ENCODE measurements around the gene SPATS2.

The SPATS2 gene

GRCh38 chr12:49547090-49547690 lies 179.9 kb downstream of the SPATS2 start:
- Histone ChIP-seq H3K9me3 (replicated peaks; ENCODE audit: low read length) (no peaks in the 10 kb centered on the region), H3K4me1 (ENCODE audit: control insufficient read depth, insufficient read depth, low read length) (peaks cover 10% of the 10 kb centered on the region), H3K36me3 (ENCODE audit: insufficient read depth, low read length) (no peaks in the 10 kb centered on the region), H3K4me3 (ENCODE audit: low read length) (no peak overlapping the region), H3K4me2 (ENCODE audit: low read length) (no peak overlapping the region), H3K27me3 (ENCODE audit: control insufficient read depth, insufficient read depth, low read length) (peaks cover 75% of the 10 kb centered on the region), H3K9ac (ENCODE audit: low read depth, low read length) (no peak overlapping the region)

GRCh38 chr12:49548481-49548821 lies 181.2 kb downstream of the SPATS2 start:
- H3K9ac ChIP-seq (ENCODE audit: low read depth, low read length), result no peak overlapping the region

GRCh38 chr12:49548822-49549648 lies 181.8 kb downstream of the SPATS2 start:
- H3K4me2 ChIP-seq (ENCODE audit: low read length), result peak overlapping the region; percentile 69
- peaks cover 71% of the 10 kb centered on the region for H3K27me3 ChIP-seq (ENCODE audit: control insufficient read depth, insufficient read depth, low read length)
- peak overlapping the region; percentile 31 for H3K4me3 ChIP-seq (ENCODE audit: low read length)
- H3K9ac ChIP-seq (ENCODE audit: low read depth, low read length), result no peak overlapping the region
- no peaks in the 10 kb centered on the region for H3K36me3 ChIP-seq (ENCODE audit: insufficient read depth, low read length)
- no peaks in the 10 kb centered on the region for H3K9me3 ChIP-seq (replicated peaks; ENCODE audit: low read length)
- peaks cover 10% of the 10 kb centered on the region for H3K4me1 ChIP-seq (ENCODE audit: control insufficient read depth, insufficient read depth, low read length)

More at GRCh38 chr12:49548481-49548821, 181.2 kb downstream of the SPATS2 start:
- H3K27me3 ChIP-seq (ENCODE audit: control insufficient read depth, insufficient read depth, low read length), result peaks cover 77% of the 10 kb centered on the region
- H3K4me2 ChIP-seq (ENCODE audit: low read length), result peak overlapping the region; percentile 69
- H3K36me3 ChIP-seq (ENCODE audit: insufficient read depth, low read length), result no peaks in the 10 kb centered on the region
- H3K4me1 ChIP-seq (ENCODE audit: control insufficient read depth, insufficient read depth, low read length), result peaks cover 10% of the 10 kb centered on the region
- no peaks in the 10 kb centered on the region for H3K9me3 ChIP-seq (replicated peaks; ENCODE audit: low read length)
- H3K4me3 ChIP-seq (ENCODE audit: low read length), result peak overlapping the region; percentile 31

GRCh38 chr12:49549735-49550692 lies 182.8 kb downstream of the SPATS2 start:
- Histone ChIP-seq H3K27me3 (ENCODE audit: control insufficient read depth, insufficient read depth, low read length) (peaks cover 61% of the 10 kb centered on the region), H3K36me3 (ENCODE audit: insufficient read depth, low read length) (no peaks in the 10 kb centered on the region), H3K4me1 (ENCODE audit: control insufficient read depth, insufficient read depth, low read length) (peaks cover 10% of the 10 kb centered on the region), H3K9ac (ENCODE audit: low read depth, low read length) (no peak overlapping the region), H3K4me2 (ENCODE audit: low read length) (no peak overlapping the region), H3K4me3 (ENCODE audit: low read length) (no peak overlapping the region), H3K9me3 (replicated peaks; ENCODE audit: low read length) (no peaks in the 10 kb centered on the region)

GRCh38 chr12:49550693-49551252 lies 183.5 kb downstream of the SPATS2 start:
- Histone ChIP-seq H3K9me3 (replicated peaks; ENCODE audit: low read length) (no peaks in the 10 kb centered on the region), H3K4me1 (ENCODE audit: control insufficient read depth, insufficient read depth, low read length) (peaks cover 10% of the 10 kb centered on the region), H3K27me3 (ENCODE audit: control insufficient read depth, insufficient read depth, low read length) (peaks cover 56% of the 10 kb centered on the region), H3K36me3 (ENCODE audit: insufficient read depth, low read length) (no peaks in the 10 kb centered on the region), H3K4me2 (ENCODE audit: low read length) (no peak overlapping the region), H3K9ac (ENCODE audit: low read depth, low read length) (no peak overlapping the region), H3K4me3 (ENCODE audit: low read length) (no peak overlapping the region)

GRCh38 chr12:49552014-49552413 lies 184.8 kb downstream of the SPATS2 start:
- Histone ChIP-seq H3K4me3 (ENCODE audit: low read length) (no peak overlapping the region), H3K27me3 (ENCODE audit: control insufficient read depth, insufficient read depth, low read length) (peaks cover 50% of the 10 kb centered on the region), H3K4me1 (ENCODE audit: control insufficient read depth, insufficient read depth, low read length) (peaks cover 10% of the 10 kb centered on the region), H3K4me2 (ENCODE audit: low read length) (no peak overlapping the region), H3K9me3 (replicated peaks; ENCODE audit: low read length) (no peaks in the 10 kb centered on the region), H3K36me3 (ENCODE audit: insufficient read depth, low read length) (no peaks in the 10 kb centered on the region), H3K9ac (ENCODE audit: low read depth, low read length) (no peak overlapping the region)

- Histone ChIP-seq H3K4me2 (ENCODE audit: low read length) (no peak overlapping the region), H3K27me3 (ENCODE audit: control insufficient read depth, insufficient read depth, low read length) (peaks cover 46% of the 10 kb centered on the region), H3K9me3 (replicated peaks; ENCODE audit: low read length) (no peaks in the 10 kb centered on the region), H3K4me3 (ENCODE audit: low read length) (no peak overlapping the region), H3K4me1 (ENCODE audit: control insufficient read depth, insufficient read depth, low read length) (peaks cover 10% of the 10 kb centered on the region), H3K9ac (ENCODE audit: low read depth, low read length) (no peak overlapping the region), H3K36me3 (ENCODE audit: insufficient read depth, low read length) (peaks cover 2% of the 10 kb centered on the region)
These were observed 185.2 kb downstream of the SPATS2 start for GRCh38 chr12:49552425-49552824.

- Histone ChIP-seq H3K9me3 (replicated peaks; ENCODE audit: low read length) (no peaks in the 10 kb centered on the region), H3K27me3 (ENCODE audit: control insufficient read depth, insufficient read depth, low read length) (peaks cover 41% of the 10 kb centered on the region), H3K4me1 (ENCODE audit: control insufficient read depth, insufficient read depth, low read length) (peaks cover 10% of the 10 kb centered on the region), H3K4me2 (ENCODE audit: low read length) (no peak overlapping the region), H3K9ac (ENCODE audit: low read depth, low read length) (no peak overlapping the region), H3K36me3 (ENCODE audit: insufficient read depth, low read length) (peaks cover 6% of the 10 kb centered on the region), H3K4me3 (ENCODE audit: low read length) (no peak overlapping the region)
These were observed 185.6 kb downstream of the SPATS2 start for GRCh38 chr12:49552899-49553298.

- no peaks in the 10 kb centered on the region for H3K9me3 ChIP-seq (replicated peaks; ENCODE audit: low read length)
- peaks cover 8% of the 10 kb centered on the region for H3K4me1 ChIP-seq (ENCODE audit: control insufficient read depth, insufficient read depth, low read length)
- no peak overlapping the region for H3K9ac ChIP-seq (ENCODE audit: low read depth, low read length)
- H3K4me2 ChIP-seq (ENCODE audit: low read length), result no peak overlapping the region
- peaks cover 34% of the 10 kb centered on the region for H3K27me3 ChIP-seq (ENCODE audit: control insufficient read depth, insufficient read depth, low read length)
- peaks cover 11% of the 10 kb centered on the region for H3K36me3 ChIP-seq (ENCODE audit: insufficient read depth, low read length)
- no peak overlapping the region for H3K4me3 ChIP-seq (ENCODE audit: low read length)
These were observed 186.3 kb downstream of the SPATS2 start for GRCh38 chr12:49553512-49554088.

GRCh38 chr12:49554266-49554665 lies 187.0 kb downstream of the SPATS2 start:
- H3K4me1 ChIP-seq (ENCODE audit: control insufficient read depth, insufficient read depth, low read length), result peaks cover under 1% of the 10 kb centered on the region
- H3K4me2 ChIP-seq (ENCODE audit: low read length), result no peak overlapping the region
- H3K36me3 ChIP-seq (ENCODE audit: insufficient read depth, low read length), result peaks cover 18% of the 10 kb centered on the region
- H3K9me3 ChIP-seq (replicated peaks; ENCODE audit: low read length), result no peaks in the 10 kb centered on the region
- H3K4me3 ChIP-seq (ENCODE audit: low read length), result no peak overlapping the region
- H3K9ac ChIP-seq (ENCODE audit: low read depth, low read length), result no peak overlapping the region
- H3K27me3 ChIP-seq (ENCODE audit: control insufficient read depth, insufficient read depth, low read length), result peaks cover 27% of the 10 kb centered on the region
